ENCODE measurements around the gene AFMID. TPM values are rescaled to one million over a fixed set of nuclear protein-coding genes. Genes with fewer than 3 reads are reported as not detected.

Gene AFMID
- total and polyA plus RNA-seq, 9 of the 15 experiments (the other 6 are each of a cell fraction or from before 2014, with no cell fraction given), result 62.1 to 188 (median 74.4) TPM

DNA sequence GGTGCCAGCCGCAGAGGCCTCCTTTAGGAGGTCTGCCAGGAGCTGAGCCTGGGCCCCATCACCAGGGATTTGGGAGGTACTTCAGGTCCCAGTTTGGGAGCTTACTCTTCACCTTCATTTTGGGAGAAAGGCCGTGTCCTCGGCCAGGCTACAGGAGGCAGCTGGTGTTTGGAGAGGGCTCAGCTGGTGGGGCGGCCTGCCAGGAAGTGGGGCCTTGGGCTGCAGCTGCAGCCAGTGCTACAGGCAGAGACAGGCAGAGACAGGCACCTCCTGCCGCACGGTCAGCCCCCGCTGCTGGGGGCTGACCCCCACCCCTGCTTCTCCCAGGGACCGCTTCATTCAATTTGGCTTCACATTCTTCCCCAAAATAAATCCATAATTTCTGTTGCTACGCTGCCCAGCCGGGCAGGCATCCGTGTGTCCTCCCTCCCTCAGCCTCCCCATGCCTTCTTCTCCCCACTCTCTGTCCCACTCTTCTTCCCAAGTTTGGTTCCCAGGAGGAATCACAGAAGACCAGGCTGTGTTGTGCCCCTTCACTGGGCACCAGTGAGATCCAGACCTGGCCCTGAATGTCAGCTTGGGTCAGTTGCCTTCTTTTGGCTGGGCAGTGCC is 50.3 kb downstream of the AFMID start:
- Histone ChIP-seq H3K9me3 (replicated peaks; ENCODE audit: control insufficient read depth, insufficient read depth, low read depth, low read length) (no peaks in the 10 kb centered on the region), H2AFZ (ENCODE audit: low read depth, low read length) (no peak overlapping the region), H3K79me2 (ENCODE audit: control insufficient read depth, insufficient read depth, low read length) (no peaks in the 10 kb centered on the region), H3K9ac (ENCODE audit: insufficient read depth in 1 of 2, low read depth in 2 of 2, low read length in 2 of 2) (peak overlapping the region in 1 of 2 experiments; percentile 33; a peak in 1 of 4 replicates), H3K4me2 (ENCODE audit: insufficient read depth, low read length) (no peak overlapping the region), H3K36me3 (ENCODE audit: control insufficient read depth, insufficient read depth, low read length) (no peaks in the 10 kb centered on the region), H3K4me1 (replicated peaks in 1 of 2; ENCODE audit: control insufficient read depth in 2 of 2, insufficient read depth in 2 of 2, low read length in 2 of 2) (peaks cover 17 to 59% of the 10 kb centered on the region in 2 experiments; a peak in 4 of 5 replicates), H3K4me3 (no peak overlapping the region), H3K27ac (ENCODE audit: extremely low read depth, low read depth, low read length) (no peak overlapping the region), H4K20me1 (replicated peaks; ENCODE audit: control insufficient read depth, insufficient read depth, low read length) (no peaks in the 10 kb centered on the region), H3K9me1 (ENCODE audit: control insufficient read depth, insufficient read depth, low read length) (peaks cover 6% of the 10 kb centered on the region), H3K27me3 (ENCODE audit: control insufficient read depth in 2 of 2, insufficient read depth in 2 of 2, low read length in 2 of 2) (no peaks in the 10 kb centered on the region)
- ChIA-PET POLR2A (interaction anchor here (0.5 to 4.0 kb wide), 10 partner anchors 8 to 244 kb away, joined by 3 to 14 read pairs (median 4); no protein-coding TSS in a partner anchor), CTCF (ENCODE audit: low intra/inter-chr PET ratio) (no interaction called here)
- ATAC-seq (no peak), DNase-seq (ENCODE audit: extremely low read depth in 1 of 4, low spot score in 3 of 4) (no peak), FAIRE-seq (no peak)
- intact Hi-C loops (cut with micrococcal nuclease) (no loop called here), in situ Hi-C loops (cut with MboI) (no loop called here)
- TF ChIP-seq, protein P1, sequence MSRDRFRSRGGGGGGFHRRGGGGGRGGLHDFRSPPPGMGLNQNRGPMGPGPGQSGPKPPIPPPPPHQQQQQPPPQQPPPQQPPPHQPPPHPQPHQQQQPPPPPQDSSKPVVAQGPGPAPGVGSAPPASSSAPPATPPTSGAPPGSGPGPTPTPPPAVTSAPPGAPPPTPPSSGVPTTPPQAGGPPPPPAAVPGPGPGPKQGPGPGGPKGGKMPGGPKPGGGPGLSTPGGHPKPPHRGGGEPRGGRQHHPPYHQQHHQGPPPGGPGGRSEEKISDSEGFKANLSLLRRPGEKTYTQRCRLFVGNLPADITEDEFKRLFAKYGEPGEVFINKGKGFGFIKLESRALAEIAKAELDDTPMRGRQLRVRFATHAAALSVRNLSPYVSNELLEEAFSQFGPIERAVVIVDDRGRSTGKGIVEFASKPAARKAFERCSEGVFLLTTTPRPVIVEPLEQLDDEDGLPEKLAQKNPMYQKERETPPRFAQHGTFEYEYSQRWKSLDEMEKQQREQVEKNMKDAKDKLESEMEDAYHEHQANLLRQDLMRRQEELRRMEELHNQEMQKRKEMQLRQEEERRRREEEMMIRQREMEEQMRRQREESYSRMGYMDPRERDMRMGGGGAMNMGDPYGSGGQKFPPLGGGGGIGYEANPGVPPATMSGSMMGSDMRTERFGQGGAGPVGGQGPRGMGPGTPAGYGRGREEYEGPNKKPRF (IDR thresholded peaks at IDR 0.05; ENCODE audit: low read depth, low read length), result no peak
- TF ChIP-seq, protein P2, sequence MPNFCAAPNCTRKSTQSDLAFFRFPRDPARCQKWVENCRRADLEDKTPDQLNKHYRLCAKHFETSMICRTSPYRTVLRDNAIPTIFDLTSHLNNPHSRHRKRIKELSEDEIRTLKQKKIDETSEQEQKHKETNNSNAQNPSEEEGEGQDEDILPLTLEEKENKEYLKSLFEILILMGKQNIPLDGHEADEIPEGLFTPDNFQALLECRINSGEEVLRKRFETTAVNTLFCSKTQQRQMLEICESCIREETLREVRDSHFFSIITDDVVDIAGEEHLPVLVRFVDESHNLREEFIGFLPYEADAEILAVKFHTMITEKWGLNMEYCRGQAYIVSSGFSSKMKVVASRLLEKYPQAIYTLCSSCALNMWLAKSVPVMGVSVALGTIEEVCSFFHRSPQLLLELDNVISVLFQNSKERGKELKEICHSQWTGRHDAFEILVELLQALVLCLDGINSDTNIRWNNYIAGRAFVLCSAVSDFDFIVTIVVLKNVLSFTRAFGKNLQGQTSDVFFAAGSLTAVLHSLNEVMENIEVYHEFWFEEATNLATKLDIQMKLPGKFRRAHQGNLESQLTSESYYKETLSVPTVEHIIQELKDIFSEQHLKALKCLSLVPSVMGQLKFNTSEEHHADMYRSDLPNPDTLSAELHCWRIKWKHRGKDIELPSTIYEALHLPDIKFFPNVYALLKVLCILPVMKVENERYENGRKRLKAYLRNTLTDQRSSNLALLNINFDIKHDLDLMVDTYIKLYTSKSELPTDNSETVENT (CRISPR knock-in tag; IDR thresholded peaks at IDR 0.05), result no peak
- TF ChIP-seq, protein P3, sequence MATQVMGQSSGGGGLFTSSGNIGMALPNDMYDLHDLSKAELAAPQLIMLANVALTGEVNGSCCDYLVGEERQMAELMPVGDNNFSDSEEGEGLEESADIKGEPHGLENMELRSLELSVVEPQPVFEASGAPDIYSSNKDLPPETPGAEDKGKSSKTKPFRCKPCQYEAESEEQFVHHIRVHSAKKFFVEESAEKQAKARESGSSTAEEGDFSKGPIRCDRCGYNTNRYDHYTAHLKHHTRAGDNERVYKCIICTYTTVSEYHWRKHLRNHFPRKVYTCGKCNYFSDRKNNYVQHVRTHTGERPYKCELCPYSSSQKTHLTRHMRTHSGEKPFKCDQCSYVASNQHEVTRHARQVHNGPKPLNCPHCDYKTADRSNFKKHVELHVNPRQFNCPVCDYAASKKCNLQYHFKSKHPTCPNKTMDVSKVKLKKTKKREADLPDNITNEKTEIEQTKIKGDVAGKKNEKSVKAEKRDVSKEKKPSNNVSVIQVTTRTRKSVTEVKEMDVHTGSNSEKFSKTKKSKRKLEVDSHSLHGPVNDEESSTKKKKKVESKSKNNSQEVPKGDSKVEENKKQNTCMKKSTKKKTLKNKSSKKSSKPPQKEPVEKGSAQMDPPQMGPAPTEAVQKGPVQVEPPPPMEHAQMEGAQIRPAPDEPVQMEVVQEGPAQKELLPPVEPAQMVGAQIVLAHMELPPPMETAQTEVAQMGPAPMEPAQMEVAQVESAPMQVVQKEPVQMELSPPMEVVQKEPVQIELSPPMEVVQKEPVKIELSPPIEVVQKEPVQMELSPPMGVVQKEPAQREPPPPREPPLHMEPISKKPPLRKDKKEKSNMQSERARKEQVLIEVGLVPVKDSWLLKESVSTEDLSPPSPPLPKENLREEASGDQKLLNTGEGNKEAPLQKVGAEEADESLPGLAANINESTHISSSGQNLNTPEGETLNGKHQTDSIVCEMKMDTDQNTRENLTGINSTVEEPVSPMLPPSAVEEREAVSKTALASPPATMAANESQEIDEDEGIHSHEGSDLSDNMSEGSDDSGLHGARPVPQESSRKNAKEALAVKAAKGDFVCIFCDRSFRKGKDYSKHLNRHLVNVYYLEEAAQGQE (IDR thresholded peaks at IDR 0.05; ENCODE audit: borderline replicate concordance), result no peak
- TF ChIP-seq, protein P3 (CRISPR knock-in tag; IDR thresholded peaks at IDR 0.05; ENCODE audit: low read depth), result no peak
- no peak for TF ChIP-seq CBX1 (IDR thresholded peaks at IDR 0.05; ENCODE audit: low read depth)
- TF ChIP-seq, protein P4, sequence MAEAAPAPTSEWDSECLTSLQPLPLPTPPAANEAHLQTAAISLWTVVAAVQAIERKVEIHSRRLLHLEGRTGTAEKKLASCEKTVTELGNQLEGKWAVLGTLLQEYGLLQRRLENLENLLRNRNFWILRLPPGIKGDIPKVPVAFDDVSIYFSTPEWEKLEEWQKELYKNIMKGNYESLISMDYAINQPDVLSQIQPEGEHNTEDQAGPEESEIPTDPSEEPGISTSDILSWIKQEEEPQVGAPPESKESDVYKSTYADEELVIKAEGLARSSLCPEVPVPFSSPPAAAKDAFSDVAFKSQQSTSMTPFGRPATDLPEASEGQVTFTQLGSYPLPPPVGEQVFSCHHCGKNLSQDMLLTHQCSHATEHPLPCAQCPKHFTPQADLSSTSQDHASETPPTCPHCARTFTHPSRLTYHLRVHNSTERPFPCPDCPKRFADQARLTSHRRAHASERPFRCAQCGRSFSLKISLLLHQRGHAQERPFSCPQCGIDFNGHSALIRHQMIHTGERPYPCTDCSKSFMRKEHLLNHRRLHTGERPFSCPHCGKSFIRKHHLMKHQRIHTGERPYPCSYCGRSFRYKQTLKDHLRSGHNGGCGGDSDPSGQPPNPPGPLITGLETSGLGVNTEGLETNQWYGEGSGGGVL (CRISPR knock-in tag; IDR thresholded peaks at IDR 0.05), result no peak
- 67% methylated on average over 10 of the region's 11 CpGs for WGBS (ENCODE audit: insufficient coverage, low coverage, missing lambda C conversion rate)
- no TSS peak for BruUV-seq (replicated peaks)
